Putamen (tissue), 1 donor: ENCODE results near the gene SYT7.
A peak's percentile ranks its signal among the peaks of the same experiment; 100 is the strongest.

Experiments used
- DNase-seq: peaks from one replicate; pipeline ENCODE4 v3.0.0-alpha.2; 2016; ENCODE audit warnings: low spot score

The SYT7 gene

GRCh38 chr11:61555051-61555969, 25.6 kb downstream of the SYT7 start:
- no peak for DNase-seq

GRCh38 chr11:61554172-61554988, 26.5 kb downstream of the SYT7 start:
- DNase-seq = no peak

GRCh38 chr11:61553373-61554171, 27.3 kb downstream of the SYT7 start:
- no peak for DNase-seq

GRCh38 chr11:61552108-61552635, 28.7 kb downstream of the SYT7 start:
- DNase-seq = no peak

- no peak for DNase-seq
Observed at GRCh38 chr11:61551634-61552033, 29.2 kb downstream of the SYT7 start.

GRCh38 chr11:61550665-61551227, 30.1 kb downstream of the SYT7 start:
- DNase-seq = no peak

GRCh38 chr11:61549662-61550568, 31.0 kb downstream of the SYT7 start:
- DNase-seq = peak; percentile 26

- no peak for DNase-seq
Observed at GRCh38 chr11:61549177-61549576, 31.7 kb downstream of the SYT7 start.

GRCh38 chr11:61547246-61547645, 33.6 kb downstream of the SYT7 start:
- no peak for DNase-seq

GRCh38 chr11:61546663-61547062, 34.2 kb downstream of the SYT7 start:
- no peak for DNase-seq

- DNase-seq = no peak
Observed at GRCh38 chr11:61545921-61546320, 35.0 kb downstream of the SYT7 start.

GRCh38 chr11:61545341-61545740, 35.5 kb downstream of the SYT7 start:
- no peak for DNase-seq

- no peak for DNase-seq
Observed at GRCh38 chr11:61544466-61544865, 36.4 kb downstream of the SYT7 start.

- no peak for DNase-seq
Observed at GRCh38 chr11:61543606-61544306, 37.1 kb downstream of the SYT7 start.

- DNase-seq = no peak
Observed at GRCh38 chr11:61542705-61543104, 38.2 kb downstream of the SYT7 start.

GRCh38 chr11:61542024-61542461, 38.8 kb downstream of the SYT7 start:
- DNase-seq = no peak

- no peak for DNase-seq
Observed at GRCh38 chr11:61541598-61541997, 39.3 kb downstream of the SYT7 start.

GRCh38 chr11:61540528-61540927, 40.3 kb downstream of the SYT7 start:
- DNase-seq = no peak

- DNase-seq = no peak
Observed at GRCh38 chr11:61539831-61540357, 41.0 kb downstream of the SYT7 start.

- no peak for DNase-seq
Observed at GRCh38 chr11:61539006-61539405, 41.9 kb downstream of the SYT7 start.
